NCI-H2171 (cell line): Measurements from ENCODE around the gene USP24.

ENCODE experiments used
- DNase-seq: peaks from one replicate; lab custom pipeline; 2025; lab: John Stamatoyannopoulos, UW

USP24 gene

DNA sequence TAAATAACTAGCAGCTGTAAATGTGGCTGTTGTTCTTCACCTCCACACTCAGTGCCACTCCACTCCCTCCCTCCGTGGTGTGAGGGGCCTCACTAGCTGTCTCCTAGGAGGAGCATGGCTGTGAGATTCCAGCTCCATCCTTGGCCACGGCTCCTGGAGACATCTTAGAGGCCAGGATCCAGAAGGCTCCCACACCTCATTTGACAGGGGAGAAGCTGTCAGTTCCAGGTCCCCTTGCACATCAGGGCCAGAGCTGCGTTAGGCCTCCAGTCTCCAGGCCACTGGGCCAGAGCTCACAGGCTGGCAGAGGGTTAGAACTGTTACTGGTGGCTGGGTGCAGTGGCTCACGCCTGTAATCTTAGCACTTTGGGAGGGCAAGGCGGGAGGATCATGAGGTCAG lies 160.8 kb downstream of the USP24 start:
- no peak for DNase-seq

GRCh38 chr1:55053265-55053954 lies 161.8 kb downstream of the USP24 start:
- no peak for DNase-seq

GRCh38 chr1:55052221-55053142 lies 162.7 kb downstream of the USP24 start:
- DNase-seq = no peak

GRCh38 chr1:55051621-55052020 lies 163.5 kb downstream of the USP24 start:
- DNase-seq = no peak

- DNase-seq = no peak
These were observed 164.0 kb downstream of the USP24 start for GRCh38 chr1:55051169-55051568.

DNA sequence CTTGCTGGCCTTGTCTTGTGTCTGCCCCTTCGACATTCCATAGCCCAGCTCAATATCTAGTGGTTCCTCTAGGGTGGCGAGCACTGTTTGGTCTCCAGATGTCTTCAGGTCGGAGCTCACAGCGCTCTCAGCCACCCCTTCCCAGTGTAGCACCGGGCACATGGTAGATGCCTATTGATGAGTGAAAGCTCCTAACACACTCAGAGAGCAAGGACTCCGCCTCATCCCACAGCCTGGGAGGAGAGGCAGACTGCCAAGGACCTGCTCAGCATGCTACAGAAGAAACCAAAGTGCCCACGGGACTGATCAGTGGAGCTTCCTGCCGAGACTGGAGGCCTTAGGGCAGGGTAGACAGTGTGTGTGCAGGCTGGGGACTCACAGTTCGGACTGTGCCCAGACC lies 164.9 kb downstream of the USP24 start:
- DNase-seq = peak; percentile 34

DNA sequence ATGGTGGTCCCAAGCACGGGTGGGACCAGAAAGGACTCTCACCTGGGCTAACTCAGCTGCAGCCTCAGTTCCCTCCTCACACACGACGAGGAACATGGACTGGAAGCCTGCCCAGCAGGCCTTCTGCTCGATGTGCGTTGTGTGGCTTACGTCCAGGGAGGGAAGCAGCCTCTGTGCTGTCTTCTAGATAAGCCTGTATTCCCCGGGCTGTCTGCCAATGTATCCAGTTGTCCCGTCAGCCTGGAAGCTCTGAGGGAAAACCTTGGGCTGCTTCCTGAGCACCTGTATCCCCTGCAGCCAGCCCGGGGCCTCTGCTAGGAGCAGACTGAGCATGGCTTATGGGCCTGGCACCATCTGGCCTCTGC lies 165.3 kb downstream of the USP24 start:
- DNase-seq = peak; percentile 71

DNA sequence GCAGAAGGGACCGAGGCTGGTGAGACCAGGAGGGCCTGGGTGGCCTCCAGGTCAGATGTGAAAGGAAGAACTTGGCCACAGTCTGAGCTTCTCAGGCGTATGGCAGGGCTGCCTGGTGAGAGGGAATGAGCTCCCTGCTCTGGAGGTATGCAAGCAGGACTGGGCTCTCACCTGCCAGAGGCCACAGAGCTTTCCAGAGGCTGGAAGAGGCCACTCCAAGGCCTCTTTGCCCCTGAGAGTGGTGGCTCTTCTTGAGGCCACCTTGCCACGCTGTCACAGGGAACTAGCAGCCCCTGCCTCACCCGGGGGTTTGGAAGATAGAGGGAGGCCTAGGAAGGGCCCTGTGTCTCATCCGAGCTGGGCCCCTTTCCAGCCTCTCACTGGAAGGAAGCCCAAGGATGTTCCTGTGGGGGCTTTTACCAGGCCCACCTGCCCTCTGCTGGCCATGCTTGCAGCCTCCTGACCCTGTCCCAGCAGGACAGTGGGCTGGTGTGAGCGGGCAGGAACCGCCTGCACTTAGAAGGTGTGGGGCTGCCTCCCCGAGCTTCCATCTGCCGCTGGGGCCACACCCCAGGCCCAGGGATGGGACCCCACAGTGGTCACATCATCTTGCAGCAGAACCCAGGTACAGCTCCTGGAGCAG lies 165.8 kb downstream of the USP24 start:
- no peak for DNase-seq

GRCh38 chr1:55048453-55049270 lies 166.5 kb downstream of the USP24 start:
- no peak for DNase-seq

DNA sequence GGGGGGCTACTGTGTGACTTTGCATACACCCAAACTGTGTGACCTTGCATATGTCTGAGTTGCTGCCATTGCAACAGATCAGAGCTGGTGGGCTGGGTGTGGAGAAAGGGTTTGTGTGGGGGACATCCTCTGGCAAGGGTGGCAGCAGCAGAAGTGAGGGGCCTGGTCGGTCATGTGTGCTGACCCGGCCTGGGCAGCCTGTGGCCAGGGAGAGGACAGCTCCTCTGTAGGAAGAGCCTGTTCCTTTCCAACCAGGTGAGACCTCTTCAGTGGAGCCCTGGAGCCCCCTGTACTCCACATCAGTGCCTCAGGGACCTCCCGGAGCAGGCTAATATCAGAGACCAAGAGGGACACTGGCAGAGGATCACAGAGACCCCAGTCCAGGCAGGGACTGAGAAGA lies 167.6 kb downstream of the USP24 start:
- no peak for DNase-seq

DNA sequence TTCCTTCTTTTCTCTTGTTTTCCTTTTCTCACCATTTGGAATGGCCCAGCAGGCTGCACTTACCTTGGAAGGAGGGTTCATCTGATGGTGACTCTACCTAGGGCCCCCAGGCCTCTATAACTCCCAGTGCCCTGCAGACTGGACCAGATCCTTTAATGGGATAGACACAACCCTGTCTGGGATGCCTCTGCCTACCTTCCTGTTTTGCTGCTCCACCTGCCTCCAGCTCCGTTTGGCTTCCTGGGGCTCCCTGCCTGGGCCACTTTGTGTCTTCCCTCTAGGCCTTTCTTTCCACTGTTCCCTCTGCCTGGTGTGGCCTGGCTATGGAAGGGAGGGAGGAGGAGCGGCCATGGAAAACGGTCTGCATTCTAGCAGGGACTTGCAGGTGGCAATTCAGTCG lies 168.3 kb downstream of the USP24 start:
- DNase-seq = no peak

DNA sequence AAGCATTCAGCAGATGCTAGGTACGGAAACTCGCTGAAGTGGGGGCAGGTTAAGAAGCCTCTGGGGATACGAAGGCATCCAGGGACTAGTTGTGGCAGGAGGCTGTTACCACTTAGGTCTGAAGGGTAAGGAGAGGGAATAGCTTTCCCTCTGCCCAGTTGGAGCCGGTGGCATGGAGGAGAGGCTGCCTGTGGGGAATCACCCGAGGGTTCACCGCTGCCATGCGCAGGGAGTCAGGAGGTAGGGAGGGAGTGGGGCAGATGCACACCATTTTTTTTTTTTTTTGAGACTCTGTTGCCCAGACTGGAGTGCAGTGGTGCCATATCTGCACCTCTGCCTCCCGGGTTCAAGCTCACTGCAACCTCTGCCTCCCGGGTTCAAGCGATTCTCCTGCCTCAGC lies 169.7 kb downstream of the USP24 start:
- peak; percentile 28 for DNase-seq

DNA sequence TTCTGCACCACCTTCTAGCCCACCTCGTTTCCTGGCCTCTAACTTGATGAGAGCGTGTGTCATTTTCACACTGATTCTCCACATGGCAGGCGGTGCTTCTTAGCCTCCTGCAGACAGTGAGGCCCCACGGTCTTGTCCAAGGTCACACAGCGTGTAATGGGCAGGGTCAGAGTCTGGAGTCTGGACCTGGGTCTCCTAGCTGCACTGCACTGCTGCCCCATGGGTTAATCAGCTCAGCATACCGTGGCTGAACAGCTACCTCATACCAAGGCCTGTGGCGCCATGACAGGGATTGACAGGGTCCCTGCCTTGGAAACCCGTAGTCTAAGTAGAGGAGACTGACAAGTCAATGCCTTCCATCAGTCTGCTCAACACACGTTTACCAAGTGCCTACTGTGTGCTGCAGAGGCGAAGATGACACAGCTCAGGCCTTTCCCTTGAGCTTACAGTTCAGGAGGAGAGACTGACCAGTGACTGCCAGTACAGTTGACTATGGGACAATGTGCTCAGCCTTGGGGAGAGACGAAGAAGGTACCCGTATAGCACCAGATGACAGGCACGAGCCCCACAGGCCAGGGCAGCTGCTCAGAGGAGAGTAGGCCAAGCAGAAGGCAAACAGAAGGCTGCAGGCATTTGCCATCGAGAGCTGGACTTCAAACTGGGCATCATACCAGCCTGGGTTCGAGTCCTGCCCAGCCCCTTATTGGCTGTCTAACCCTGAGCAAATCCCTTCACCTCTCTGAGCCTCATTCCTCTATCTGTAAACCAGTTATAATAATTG lies 170.4 kb downstream of the USP24 start:
- DNase-seq = no peak

GRCh38 chr1:55043726-55044125 lies 171.4 kb downstream of the USP24 start:
- DNase-seq = no peak

- no peak for DNase-seq
These were observed 172.2 kb downstream of the USP24 start for GRCh38 chr1:55043011-55043410.

DNA sequence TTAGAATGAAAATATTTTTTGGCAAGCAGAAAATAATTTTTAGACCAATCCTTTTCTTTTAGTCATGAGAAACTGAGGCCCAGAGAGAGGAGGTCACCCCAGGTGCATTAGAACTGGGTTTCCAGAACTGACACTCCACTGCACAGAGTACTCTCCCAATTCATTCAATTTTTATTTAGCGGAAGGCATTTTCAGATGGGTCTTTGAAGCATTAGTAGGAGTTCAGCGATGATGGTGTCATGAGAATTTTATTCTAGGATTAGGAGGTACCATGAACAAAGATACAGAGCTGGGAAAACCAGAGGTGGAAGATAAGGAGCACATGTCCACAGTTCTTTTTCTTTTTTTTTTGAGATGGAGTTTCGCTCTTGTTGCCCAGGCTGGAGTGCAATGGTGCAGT lies 173.6 kb downstream of the USP24 start:
- DNase-seq = no peak

DNA sequence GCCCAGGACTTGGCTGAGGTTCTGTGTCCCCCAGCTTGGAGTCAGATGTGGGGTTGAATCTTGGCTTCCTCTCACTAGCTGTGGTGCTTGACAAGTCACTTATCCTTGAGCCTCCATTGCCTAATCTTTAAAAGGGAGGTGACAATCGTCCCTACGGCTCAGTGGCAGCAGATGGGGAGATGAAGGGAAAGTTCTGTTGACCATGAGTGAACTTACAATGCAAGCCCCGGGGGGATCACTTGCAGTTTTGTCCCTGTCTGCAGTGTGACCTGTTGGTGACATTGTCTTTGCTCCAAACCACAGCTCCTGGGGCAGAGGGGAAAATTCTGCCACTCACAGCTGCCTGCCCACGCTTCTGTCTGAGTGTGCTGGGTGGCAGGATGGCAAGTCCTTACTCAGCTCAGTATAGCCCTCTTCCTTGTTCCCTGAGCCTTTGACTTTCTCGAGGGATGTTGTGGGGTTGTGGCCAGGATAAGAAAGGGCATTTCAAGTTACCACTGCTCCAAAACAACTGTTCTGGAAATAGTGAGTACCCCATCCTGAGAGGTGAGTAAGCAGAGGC lies 174.2 kb downstream of the USP24 start:
- DNase-seq = no peak

DNA sequence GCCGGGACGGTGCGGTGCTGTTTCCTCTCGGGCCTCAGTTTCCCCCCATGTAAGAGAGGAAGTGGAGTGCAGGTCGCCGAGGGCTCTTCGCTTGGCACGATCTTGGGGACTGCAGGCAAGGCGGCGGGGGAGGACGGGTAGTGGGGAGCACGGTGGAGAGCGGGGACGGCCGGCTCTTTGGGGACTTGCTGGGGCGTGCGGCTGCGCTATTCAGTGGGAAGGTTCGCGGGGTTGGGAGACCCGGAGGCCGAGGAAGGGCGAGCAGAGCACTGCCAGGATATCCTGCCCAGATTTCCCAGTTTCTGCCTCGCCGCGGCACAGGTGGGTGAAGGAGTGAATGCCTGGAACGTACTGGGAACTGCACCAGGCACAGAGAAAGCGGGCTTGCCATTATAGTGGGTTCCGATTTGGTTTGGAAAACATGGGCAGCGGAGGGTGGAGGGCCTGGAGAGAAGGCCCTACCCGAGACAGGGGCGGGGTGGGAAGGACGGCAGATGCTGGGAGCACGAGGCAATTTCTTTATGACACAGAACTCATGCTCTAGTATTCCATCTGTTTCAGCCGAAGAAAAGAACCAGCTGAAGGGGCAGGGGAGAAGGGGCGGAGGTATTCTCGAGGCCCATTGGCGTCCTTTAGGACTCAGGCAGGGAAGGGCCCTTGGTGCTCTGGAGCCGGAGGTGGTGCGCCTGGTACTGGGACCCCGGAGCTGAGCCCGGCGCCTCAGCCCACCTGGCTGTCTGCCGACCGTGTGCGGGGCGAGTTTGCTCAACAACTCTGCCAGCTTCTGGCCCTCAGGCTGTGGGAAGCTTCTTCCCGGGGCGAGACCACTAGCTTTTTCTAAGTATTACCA lies 174.9 kb downstream of the USP24 start:
- peak; percentile 54 for DNase-seq

- peak; percentile 54 for DNase-seq
These were observed 175.7 kb downstream of the USP24 start, which contains the start of gene PCSK9 for GRCh38 chr1:55039342-55040082. PCSK9 (plus strand) TSS chr1:55039548; CDS start chr1:55039838, 290 bp downstream.
